CD4-positive, alpha-beta T cell (primary cell): ENCODE measurements around the gene CCDC198. TPM values are rescaled to one million over a fixed set of nuclear protein-coding genes. Genes with fewer than 3 reads are reported as not detected.

Source experiments
- ATAC-seq: fragments of 200-7000 bp; cut with Tn5 transposase; one replicate; pipeline ENCODE4 v1.10.0; 2022; ENCODE audit warnings: mild to moderate bottlenecking; ENCODE audit not compliant: poor library complexity
- CTCF ChIA-PET: fragments of 350-600 bp; sonication (Branson Sonifier 250); formaldehyde crosslinking; loops from one replicate; lab custom pipeline; 2021; ENCODE audit warnings: antibody characterized with exemption, inconsistent platforms; lab: Charles Lee
- POLR2A ChIA-PET: fragments of 350-600 bp; sonication (Branson Sonifier 250); formaldehyde crosslinking; loops from one replicate; lab custom pipeline; 2021; ENCODE audit warnings: antibody characterized with exemption, inconsistent platforms; lab: Charles Lee
- DNase-seq, 14 experiments: peaks; one replicate each; pipeline ENCODE4 v3.0.0-alpha.2; 2013 to 2020; ENCODE audit warnings: mixed read lengths in 2 of 14
- H3K27ac ChIP-seq, 2 donors: one replicate each; pipeline versions ENCODE4 v1.5.1 to v1.7.0; 2013; ENCODE audit warnings: low read length in 2 of 2, low read depth in 1 of 2, mild to moderate bottlenecking in 1 of 2
- H3K27me3 ChIP-seq, 2 experiments: 1 replicate in 1 of 2; 2 replicates in 1 of 2; pipeline versions ENCODE4 v1.6.1 to v1.7.0; 2013; ENCODE audit warnings: low read length in 2 of 2, control low read depth in 1 of 2, mild to moderate bottlenecking in 1 of 2, moderate library complexity in 1 of 2; ENCODE audit not compliant: insufficient read depth in 2 of 2, control insufficient read depth in 1 of 2
- H3K36me3 ChIP-seq: one replicate; pipeline ENCODE4 v1.6.1; 2013; ENCODE audit warnings: low read length, control low read depth; ENCODE audit not compliant: insufficient read depth
- H3K4me1 ChIP-seq: one replicate; pipeline ENCODE4 v1.6.1; 2013; ENCODE audit warnings: low read length, control low read depth; ENCODE audit not compliant: insufficient read depth
- H3K4me3 ChIP-seq: one replicate; pipeline ENCODE4 v1.5.1; 2013; ENCODE audit warnings: mild to moderate bottlenecking, low read length, moderate library complexity
- H3K9me3 ChIP-seq, 2 experiments: 1 replicate in 1 of 2; 2 replicates in 1 of 2; pipeline versions ENCODE4 v1.6.1 to v1.7.0; 2013; ENCODE audit warnings: low read length in 2 of 2, mild to moderate bottlenecking in 2 of 2, control low read depth in 1 of 2, moderate library complexity in 1 of 2; ENCODE audit not compliant: control insufficient read depth in 1 of 2, insufficient read depth in 1 of 2
- H3K27ac Mint-ChIP-seq: one replicate; pipeline ENCODE4 v1.8.0; 2020; ENCODE audit warnings: mixed read lengths
- H3K27me3 Mint-ChIP-seq: one replicate; pipeline ENCODE4 v1.8.0; 2021; ENCODE audit warnings: mixed read lengths
- H3K36me3 Mint-ChIP-seq: one replicate; pipeline ENCODE4 v1.8.0; 2021; ENCODE audit warnings: low read depth, mixed read lengths
- H3K4me1 Mint-ChIP-seq: one replicate; pipeline ENCODE4 v1.8.0; 2021; ENCODE audit warnings: low read depth, mixed read lengths
- H3K4me3 Mint-ChIP-seq: one replicate; pipeline ENCODE4 v1.8.0; 2020; ENCODE audit warnings: mild to moderate bottlenecking, mixed read lengths
- H3K9me3 Mint-ChIP-seq: one replicate; pipeline ENCODE4 v1.8.0; 2020; ENCODE audit warnings: mixed read lengths
- CTCF ChIP-seq: fragments of 200-600 bp; IDR thresholded peaks from one replicate; pipeline ENCODE4 v1.8.0; 2022; ENCODE audit warnings: antibody characterized with exemption, mild to moderate bottlenecking
- intact Hi-C, 2 experiments: fragments of 100-400 bp; cut with DNase I in 1 of 2; cut with micrococcal nuclease in 1 of 2; formaldehyde crosslinking; loops; one replicate each; pipeline versions ENCODE4 v1.15.1 to v1.9.0; 2023 to 2025; cut with DNase I, micrococcal nuclease
- total RNA-seq, 174 experiments: library from RNA in 2 of 174; stranded (reverse) in 2 of 174; gene quantifications; one replicate each; pipeline ENCODE4 v1.2.3 and lab custom pipeline; 2021 to 2026

CCDC198 gene
- total RNA-seq, 2 experiments from 2014 or later = not detected

- intact Hi-C loops = no loop called here
- Mint-ChIP-seq H3K36me3 (no peaks in the 10 kb centered on the region), H3K4me1 (no peaks in the 10 kb centered on the region), H3K27me3 (peaks cover 10% of the 10 kb centered on the region), H3K4me3 (no peak overlapping the region), H3K27ac (no peak overlapping the region), H3K9me3 (no peaks in the 10 kb centered on the region)
- ChIA-PET CTCF (no interaction called here), POLR2A (no interaction called here)
- no peak overlapping the region for H3K27ac ChIP-seq
- H3K4me1 ChIP-seq = no peaks in the 10 kb centered on the region
- H3K36me3 ChIP-seq = no peaks in the 10 kb centered on the region
- H3K9me3 ChIP-seq = no peaks in the 10 kb centered on the region
- no peak for TF ChIP-seq CTCF
- H3K4me3 ChIP-seq = no peak overlapping the region
- DNase-seq (no peak), ATAC-seq (no peak)
- no peaks in the 10 kb centered on the region for H3K27me3 ChIP-seq
Measured at GRCh38 chr14:57461777-57462320, 31.8 kb downstream of the CCDC198 start.

GRCh38 chr14:57435923-57436322 is 57.7 kb downstream of the CCDC198 start:
- TF ChIP-seq CTCF = no peak
- H3K27ac ChIP-seq = no peak overlapping the region
- no peaks in the 10 kb centered on the region for H3K9me3 Mint-ChIP-seq
- ChIA-PET CTCF (no interaction called here), POLR2A (no interaction called here)
- H3K4me1 Mint-ChIP-seq = no peaks in the 10 kb centered on the region
- no peaks in the 10 kb centered on the region for H3K36me3 ChIP-seq
- H3K27me3 Mint-ChIP-seq = peaks cover 10% of the 10 kb centered on the region
- H3K4me1 ChIP-seq = no peaks in the 10 kb centered on the region
- DNase-seq (no peak), ATAC-seq (no peak)
- no peaks in the 10 kb centered on the region for H3K36me3 Mint-ChIP-seq
- H3K27ac Mint-ChIP-seq = no peak overlapping the region
- H3K4me3 Mint-ChIP-seq = no peak overlapping the region
- intact Hi-C loops = no loop called here
- H3K27me3 ChIP-seq = no peaks in the 10 kb centered on the region
- no peak overlapping the region for H3K4me3 ChIP-seq
- H3K9me3 ChIP-seq = no peaks in the 10 kb centered on the region

GRCh38 chr14:57420986-57421385 is 72.7 kb downstream of the CCDC198 start:
- no peak for TF ChIP-seq CTCF
- H3K9me3 ChIP-seq = peaks cover 0 to 5% of the 10 kb centered on the region in 2 experiments
- Mint-ChIP-seq H3K4me3 (no peak overlapping the region), H3K27me3 (no peaks in the 10 kb centered on the region), H3K4me1 (no peaks in the 10 kb centered on the region), H3K9me3 (no peaks in the 10 kb centered on the region), H3K36me3 (no peaks in the 10 kb centered on the region), H3K27ac (no peak overlapping the region)
- CTCF ChIA-PET = no interaction called here
- no peak for ATAC-seq
- no peak for DNase-seq
- intact Hi-C loops = no loop called here
- H3K4me3 ChIP-seq = no peak overlapping the region
- no peak overlapping the region for H3K27ac ChIP-seq
- H3K4me1 ChIP-seq = no peaks in the 10 kb centered on the region
- H3K27me3 ChIP-seq = no peaks in the 10 kb centered on the region
- POLR2A ChIA-PET = no interaction called here
- H3K36me3 ChIP-seq = no peaks in the 10 kb centered on the region
